Kidney epithelial cell (primary cell): ENCODE measurements around the gene CTDSP1. TPM values are rescaled to one million over a fixed set of nuclear protein-coding genes. Genes with fewer than 3 reads are reported as not detected.
A peak's percentile ranks its signal among the peaks of the same experiment; 100 is the strongest.

Experiments
- DNase-seq: peaks from one replicate; pipeline ENCODE4 v3.0.0-alpha.2; 2010; ENCODE audit warnings: low read depth
- H3K27me3 ChIP-seq: 2 replicates; pipeline ENCODE4 v1.6.0; 2011; ENCODE audit warnings: low read length; ENCODE audit not compliant: control insufficient read depth, insufficient read depth
- H3K36me3 ChIP-seq: 2 replicates; pipeline ENCODE4 v1.5.1; 2011; ENCODE audit warnings: low read length; ENCODE audit not compliant: control insufficient read depth, insufficient read depth
- H3K4me3 ChIP-seq: 2 replicates; pipeline ENCODE4 v1.5.1; 2011; ENCODE audit warnings: low read depth, mild to moderate bottlenecking, control low read depth, low read length
- CTCF ChIP-seq: IDR thresholded peaks from 2 replicates; pipeline ENCODE4 v1.5.1; 2011; ENCODE audit warnings: mild to moderate bottlenecking, moderate library complexity, low read length, control low read depth, inconsistent platforms; ENCODE audit not compliant: insufficient read depth, poor library complexity, severe bottlenecking
- total RNA-seq: library from RNA; depleted of rRNA; stranded (reverse); fragments of >200 nt; gene quantifications from 2 replicates; pipeline ENCODE4 v1.2.3, GENCODE V29; 2015

CTDSP1 gene
- total RNA-seq, 1 donor from 2014 or later, result 37.8 TPM

GRCh38 chr2:218384975-218385374 is 14.7 kb upstream of the CTDSP1 start:
- Histone ChIP-seq H3K36me3 (no peaks in the 10 kb centered on the region), H3K4me3 (no peak overlapping the region), H3K27me3 (peaks cover 18% of the 10 kb centered on the region)
- TF ChIP-seq CTCF, result no peak
- DNase-seq, result no peak

GRCh38 chr2:218386505-218387368 is 12.9 kb upstream of the CTDSP1 start:
- no peak for TF ChIP-seq CTCF
- Histone ChIP-seq H3K4me3 (no peak overlapping the region), H3K27me3 (peaks cover 15% of the 10 kb centered on the region), H3K36me3 (no peaks in the 10 kb centered on the region)
- no peak for DNase-seq

- no peak for DNase-seq
- Histone ChIP-seq H3K27me3 (peaks cover 7% of the 10 kb centered on the region), H3K36me3 (no peaks in the 10 kb centered on the region), H3K4me3 (peak overlapping the region; percentile 30)
- no peak for TF ChIP-seq CTCF
Measured at GRCh38 chr2:218387369-218388194, 12.1 kb upstream of the CTDSP1 start.

- Histone ChIP-seq H3K36me3 (no peaks in the 10 kb centered on the region), H3K4me3 (no peak overlapping the region), H3K27me3 (peaks cover 5% of the 10 kb centered on the region)
- no peak for DNase-seq
- TF ChIP-seq CTCF, result no peak
Measured at GRCh38 chr2:218389333-218390150, 10.1 kb upstream of the CTDSP1 start.

GRCh38 chr2:218391202-218391601 is 8.5 kb upstream of the CTDSP1 start:
- Histone ChIP-seq H3K36me3 (no peaks in the 10 kb centered on the region), H3K27me3 (peaks cover 5% of the 10 kb centered on the region), H3K4me3 (no peak overlapping the region)
- no peak for DNase-seq
- TF ChIP-seq CTCF, result no peak
